Stimulated activated CD8-positive, alpha-beta memory T cell treated with anti-CD3 and anti-CD28 coated beads, Interleukin-7, amount 100 ng/mL, for 1 hour (primary cell): ENCODE measurements around the gene RAD51B.
"Not testable (repeated sequence)": the region's sequence is repeated elsewhere in the genome, so short reads cannot be mapped to it uniquely, and the experiment has no call there.

Source experiments
- DNase-seq, 2 donors: peaks; one replicate each; pipeline ENCODE4 v3.0.0-alpha.2; 2020; ENCODE audit warnings: low read depth in 2 of 2

RAD51B gene

DNA sequence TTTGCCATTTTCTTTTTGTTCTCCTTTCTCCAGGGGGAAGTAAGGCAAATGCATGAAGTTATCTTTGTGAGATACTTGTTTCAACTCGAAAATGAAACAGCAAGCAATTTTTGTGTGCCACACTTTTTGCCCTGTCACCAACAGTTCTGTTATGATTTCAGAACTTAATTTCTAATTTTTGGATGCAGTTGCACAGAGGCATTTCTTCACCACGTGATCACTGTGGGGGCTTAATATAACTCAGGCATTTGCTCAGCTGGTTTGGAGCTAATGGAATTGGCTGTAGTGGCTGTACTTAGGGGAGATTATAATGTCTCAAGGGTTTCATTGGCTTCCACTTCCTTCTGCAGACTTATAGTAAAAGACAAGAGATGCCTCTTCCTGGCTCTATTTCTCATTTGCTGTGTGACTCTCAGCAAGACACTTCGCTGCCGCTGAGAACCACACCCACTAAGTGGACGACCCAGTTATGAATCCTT, 452.4 kb downstream of the RAD51B start:
- no peak for DNase-seq

- no peak for DNase-seq
Observed at GRCh38 chr14:68273413-68273812, 453.8 kb downstream of the RAD51B start.

DNA sequence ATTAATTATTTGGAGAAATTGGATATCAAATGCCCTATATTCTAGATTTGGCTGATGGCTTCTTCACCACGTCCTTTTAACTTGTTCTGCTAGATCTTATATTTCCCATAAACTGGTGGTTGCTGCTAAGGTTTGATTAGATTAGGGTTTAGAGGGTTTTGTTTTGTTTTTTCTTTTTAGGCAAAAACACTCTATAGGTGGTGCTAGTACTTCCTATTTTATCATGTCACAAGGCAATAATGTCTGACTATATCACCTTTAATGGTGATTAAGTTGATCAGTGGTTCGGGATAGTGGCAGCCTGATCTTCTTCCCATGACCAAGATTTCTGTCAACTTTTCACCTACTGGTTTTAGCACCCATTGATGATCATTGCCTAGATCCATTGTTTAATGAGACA, 455.1 kb downstream of the RAD51B start:
- no peak for DNase-seq

DNA sequence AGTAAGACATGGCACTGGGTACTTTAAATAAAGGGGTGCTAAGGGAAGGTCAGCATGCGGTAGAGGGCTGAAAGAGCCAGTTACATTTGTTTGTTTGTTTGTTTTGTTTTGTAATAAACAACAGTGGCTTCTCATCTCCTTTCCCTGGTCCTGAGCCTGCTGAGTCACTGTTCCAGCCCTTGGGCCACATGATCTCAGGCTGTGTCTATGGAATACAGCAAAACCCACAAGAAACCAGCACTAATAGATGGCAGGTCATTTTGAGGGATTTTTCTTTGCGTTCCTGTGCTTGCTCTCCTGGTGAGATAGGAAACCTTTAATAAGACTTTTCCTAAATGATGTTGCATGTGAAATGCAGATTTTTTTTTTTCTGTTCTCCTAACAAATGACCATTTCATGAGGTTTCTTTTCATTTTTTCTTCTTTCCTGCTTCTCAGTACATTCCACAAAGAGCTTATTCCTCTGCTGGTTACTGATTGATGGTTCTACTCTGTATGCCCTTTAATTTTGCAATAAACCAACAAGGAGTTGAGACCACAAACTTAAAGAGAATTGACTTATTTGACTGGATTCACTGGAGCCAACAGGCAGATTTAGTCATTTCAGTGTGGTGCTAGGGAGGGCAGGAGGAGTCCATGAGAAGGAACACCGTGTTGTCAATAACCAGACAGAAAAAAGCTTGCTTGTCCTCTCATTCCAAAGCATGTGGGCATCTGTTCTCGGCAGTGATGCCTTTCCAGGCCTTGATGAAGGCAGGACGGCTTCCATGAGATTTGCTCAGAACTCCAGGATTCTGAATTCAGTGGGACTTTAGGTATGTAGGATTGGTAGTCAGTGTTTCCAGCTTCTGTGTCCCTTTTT, 459.2 kb downstream of the RAD51B start:
- DNase-seq: no peak

GRCh38 chr14:68279437-68279720, 459.8 kb downstream of the RAD51B start:
- DNase-seq: no peak

- no peak for DNase-seq
Observed at GRCh38 chr14:68279777-68280233, 460.2 kb downstream of the RAD51B start.

DNA sequence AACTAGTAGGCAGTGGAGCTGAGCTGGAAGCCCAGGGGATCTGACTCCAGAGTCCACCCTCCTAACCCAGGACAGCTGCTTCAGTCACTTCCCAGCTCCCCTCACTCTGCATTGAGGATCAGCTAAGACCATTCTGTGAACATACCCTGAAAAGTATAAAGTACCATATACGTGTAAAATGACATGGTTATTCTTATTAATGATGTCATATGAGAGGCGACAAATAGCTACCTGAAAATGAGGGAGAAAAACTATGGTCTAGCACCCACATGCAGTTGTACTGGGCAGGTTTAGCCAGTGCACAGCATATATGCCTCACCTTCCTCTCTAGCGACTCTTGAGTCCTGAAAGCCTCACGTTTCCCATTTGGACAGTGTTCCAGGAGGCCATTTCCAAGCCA, 461.9 kb downstream of the RAD51B start:
- DNase-seq: no peak

GRCh38 chr14:68282479-68283377, 463.1 kb downstream of the RAD51B start:
- no peak for DNase-seq

- DNase-seq: peak; percentile 23 to 39
Observed at GRCh38 chr14:68283378-68284123, 464.0 kb downstream of the RAD51B start.

- DNase-seq: no peak
Observed at GRCh38 chr14:68284333-68284732, 464.8 kb downstream of the RAD51B start.

DNA sequence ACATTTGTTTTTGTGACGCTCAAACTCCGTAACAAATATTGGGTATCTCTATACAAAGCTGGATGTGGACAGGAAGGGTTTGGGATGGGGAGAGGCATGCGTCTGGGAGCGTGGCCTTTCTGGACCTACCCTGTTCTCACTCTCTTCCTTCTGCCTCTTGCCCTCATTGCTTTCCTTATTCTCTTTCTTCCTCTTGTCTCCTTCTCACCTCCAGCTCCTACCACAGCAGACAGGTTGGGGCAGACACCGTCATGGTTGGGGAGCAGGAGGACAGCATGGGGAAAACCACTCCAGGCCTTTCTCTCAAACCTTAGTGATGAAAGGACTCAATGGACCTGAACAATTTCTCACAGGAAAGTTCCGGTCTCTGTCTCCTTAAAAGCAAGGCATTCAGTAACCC, 465.3 kb downstream of the RAD51B start:
- DNase-seq: no peak

DNA sequence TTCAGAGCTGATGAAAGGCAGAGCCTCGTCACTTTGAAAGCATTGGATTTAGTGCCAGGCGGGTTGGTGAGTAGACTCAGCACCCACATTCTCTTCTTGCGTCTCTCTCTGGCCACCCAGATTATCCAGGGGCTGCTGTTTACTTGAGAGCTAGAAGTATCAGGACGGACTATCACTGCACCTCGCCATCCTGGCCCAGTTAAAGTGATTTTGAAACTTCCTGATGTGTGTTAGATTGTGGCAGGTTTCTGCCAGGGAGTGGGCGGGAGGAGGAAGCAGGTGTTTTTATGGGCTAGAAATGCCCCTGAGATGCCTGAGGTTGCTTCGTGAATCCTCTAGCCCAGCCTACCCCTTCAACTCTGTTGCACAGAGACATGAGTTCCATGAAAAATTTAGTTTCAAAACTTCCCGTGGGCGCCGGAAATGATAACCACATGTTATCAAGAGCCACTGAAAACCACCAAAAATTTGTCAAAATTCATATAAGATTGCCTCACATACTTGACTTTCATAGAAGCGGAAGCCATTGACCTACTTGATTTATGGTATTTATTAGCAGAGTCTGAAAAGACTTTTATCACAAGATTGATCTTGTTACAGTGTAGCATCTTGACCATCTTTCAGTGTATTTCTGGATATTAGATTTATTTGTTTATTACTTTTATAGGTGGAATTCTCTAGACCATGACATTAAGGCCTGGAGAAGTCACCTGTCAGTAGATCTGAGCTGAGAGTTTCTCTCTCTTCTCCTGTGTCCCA, 466.0 kb downstream of the RAD51B start:
- DNase-seq: no peak

- no peak for DNase-seq
Observed at GRCh38 chr14:68286667-68287066, 467.1 kb downstream of the RAD51B start.

GRCh38 chr14:68289452-68289851, 469.9 kb downstream of the RAD51B start:
- not testable (repeated sequence) for DNase-seq

- no peak for DNase-seq
Observed at GRCh38 chr14:68291820-68292219, 472.2 kb downstream of the RAD51B start.

DNA sequence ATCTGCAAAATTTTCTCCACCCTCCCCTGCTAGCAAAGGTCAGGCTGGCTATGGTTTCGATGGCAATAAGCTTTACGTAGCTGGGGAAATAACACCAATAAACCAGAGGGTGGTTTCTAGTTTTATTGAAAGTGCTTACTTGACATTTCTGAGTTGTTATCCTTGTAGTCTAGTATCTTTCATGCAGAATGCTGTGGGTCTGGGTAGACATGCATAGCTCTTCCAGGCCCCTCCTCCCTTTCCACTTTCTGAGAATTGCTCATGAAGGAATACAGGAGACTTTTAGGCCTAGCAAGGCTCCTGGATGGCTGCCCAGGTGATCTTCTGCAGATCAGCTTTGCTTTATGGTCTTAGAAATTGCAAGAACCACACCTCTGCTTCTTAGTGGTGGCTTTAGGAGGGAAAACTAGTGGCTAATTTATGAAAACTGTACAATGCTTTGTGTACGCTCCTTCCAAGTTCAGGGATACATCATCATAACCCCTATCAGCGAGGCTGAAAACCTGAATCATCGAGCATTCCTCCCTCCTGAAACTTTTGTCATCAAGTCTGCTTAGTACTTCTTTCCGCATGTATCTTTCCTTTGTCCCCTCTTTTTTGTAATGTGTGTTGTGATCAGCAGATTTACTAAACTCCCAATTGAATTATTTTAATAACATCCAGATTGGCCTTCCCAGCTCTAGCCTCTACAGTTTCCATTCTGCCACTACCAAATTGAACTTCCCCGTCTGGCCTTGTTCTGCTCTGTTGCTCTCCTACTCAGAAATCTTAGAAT, 473.0 kb downstream of the RAD51B start:
- DNase-seq: no peak

DNA sequence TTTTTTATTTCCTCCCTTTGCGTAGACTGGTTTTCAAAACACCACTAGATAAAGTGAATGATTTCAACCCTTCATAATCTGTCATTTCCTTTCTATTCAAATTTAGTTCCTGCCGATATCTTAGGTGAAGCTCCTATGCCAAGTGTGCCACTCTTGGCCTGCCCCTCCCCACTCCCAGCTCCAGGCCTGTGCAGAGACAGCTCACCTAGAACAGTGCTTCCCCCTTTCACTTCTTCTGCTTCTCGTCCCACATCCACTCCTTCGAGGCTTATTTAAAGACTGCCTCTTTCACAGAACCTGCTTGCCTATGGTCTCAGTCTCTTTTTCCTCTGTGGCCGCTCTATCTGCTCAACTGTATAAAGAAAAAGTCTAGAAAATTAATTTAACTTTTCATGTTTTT, 473.8 kb downstream of the RAD51B start:
- no peak for DNase-seq

GRCh38 chr14:68295316-68295816, 475.8 kb downstream of the RAD51B start:
- no peak for DNase-seq

GRCh38 chr14:68297039-68297438, 477.5 kb downstream of the RAD51B start:
- DNase-seq: no peak

GRCh38 chr14:68297876-68298468, 478.4 kb downstream of the RAD51B start:
- DNase-seq: no peak
